GM12873 (cell line): ENCODE results near the gene TEKT3.

Experiments
- CTCF ChIP-seq: IDR thresholded peaks from 2 replicates; pipeline ENCODE4 v1.5.1; 2012; ENCODE audit warnings: low read depth, mild to moderate bottlenecking, moderate library complexity, low read length, control low read depth; ENCODE audit not compliant: insufficient read depth; ENCODE audit errors: missing control alignments

TEKT3 gene

GRCh38 chr17:15340966-15341365, 431 bp downstream of the TEKT3 start:
- TF ChIP-seq CTCF: no peak

- no peak for TF ChIP-seq CTCF
Observed at GRCh38 chr17:15335446-15335845, 6.0 kb downstream of the TEKT3 start.

- TF ChIP-seq CTCF: no peak
Observed at GRCh38 chr17:15334266-15334665, 7.1 kb downstream of the TEKT3 start.

GRCh38 chr17:15332338-15332737, 9.1 kb downstream of the TEKT3 start:
- no peak for TF ChIP-seq CTCF

- no peak for TF ChIP-seq CTCF
Observed at GRCh38 chr17:15323131-15323530, 18.3 kb downstream of the TEKT3 start.

- no peak for TF ChIP-seq CTCF
Observed at GRCh38 chr17:15321556-15322251, 19.7 kb downstream of the TEKT3 start.

- no peak for TF ChIP-seq CTCF
Observed at GRCh38 chr17:15319452-15320010, 21.9 kb downstream of the TEKT3 start.
